MM.1S (cell line): ENCODE measurements around the gene FBH1.
A peak's percentile ranks its signal among the peaks of the same experiment; 100 is the strongest.

ENCODE experiments used
- DNase-seq: peaks from one replicate; pipeline ENCODE4 v3.0.0-alpha.2; 2015
- H2AFZ ChIP-seq: fragments of 300-600 bp; sonication (generic); 2 replicates; pipeline ENCODE4 v1.6.0; 2016; ENCODE audit warnings: antibody characterized with exemption, low read length
- H3F3A ChIP-seq: fragments of 300-600 bp; sonication (generic); 2 replicates; pipeline ENCODE4 v1.6.1; 2016; ENCODE audit warnings: mild to moderate bottlenecking, antibody characterized with exemption, low read length, moderate library complexity, mixed read lengths; ENCODE audit not compliant: insufficient read depth
- H3K27ac ChIP-seq: fragments of 300-600 bp; sonication (generic); 2 replicates; pipeline ENCODE4 v1.5.1; 2016; ENCODE audit warnings: mild to moderate bottlenecking, low read length
- H3K27me3 ChIP-seq: fragments of 300-600 bp; sonication (generic); replicated peaks from 2 replicates; pipeline ENCODE4 v1.6.0; 2016; ENCODE audit warnings: low read length; ENCODE audit not compliant: insufficient read depth
- H3K36me3 ChIP-seq: fragments of 300-600 bp; sonication (generic); replicated peaks from 2 replicates; pipeline ENCODE4 v1.6.1; 2016; ENCODE audit warnings: mild to moderate bottlenecking, low read length, mixed read lengths; ENCODE audit not compliant: insufficient read depth
- H3K4me1 ChIP-seq: fragments of 300-600 bp; sonication (generic); 2 replicates; pipeline ENCODE4 v1.6.1; 2016; ENCODE audit warnings: low read length, mixed read lengths
- H3K4me2 ChIP-seq: fragments of 300-600 bp; sonication (generic); 2 replicates; pipeline ENCODE4 v1.6.0; 2016; ENCODE audit warnings: low read depth, low read length
- H3K4me3 ChIP-seq: fragments of 300-600 bp; sonication (generic); 2 replicates; pipeline ENCODE4 v1.5.1; 2016; ENCODE audit warnings: low read length, mixed read lengths
- H3K79me2 ChIP-seq: fragments of 300-600 bp; sonication (generic); 2 replicates; pipeline ENCODE4 v1.6.1; 2016; ENCODE audit warnings: mixed run types, low read length, mixed read lengths
- H3K9ac ChIP-seq: fragments of 300-600 bp; sonication (generic); 2 replicates; pipeline ENCODE4 v1.6.1; 2016; ENCODE audit warnings: low read length, mixed read lengths
- H3K9me2 ChIP-seq: fragments of 300-600 bp; sonication (generic); replicated peaks from 2 replicates; pipeline ENCODE4 v1.6.1; 2016; ENCODE audit warnings: mild to moderate bottlenecking, low read length, mixed read lengths; ENCODE audit not compliant: insufficient read depth
- H3K9me3 ChIP-seq: fragments of 300-600 bp; sonication (generic); replicated peaks from 2 replicates; pipeline ENCODE4 v1.6.1; 2016; ENCODE audit warnings: mild to moderate bottlenecking, low read length, mixed read lengths; ENCODE audit not compliant: insufficient read depth
- H4K20me1 ChIP-seq: fragments of 300-600 bp; sonication (generic); 2 replicates; pipeline ENCODE4 v1.6.1; 2016; ENCODE audit warnings: mild to moderate bottlenecking, low read length, moderate library complexity, mixed read lengths; ENCODE audit not compliant: insufficient read depth
- CTCF ChIP-seq: fragments of 300-600 bp; sonication (generic); IDR thresholded peaks from 2 replicates; pipeline ENCODE4 v1.5.1; 2016; ENCODE audit warnings: antibody characterized with exemption, low read length, mixed read lengths
- EZH2 ChIP-seq: fragments of 300-600 bp; sonication (generic); optimal IDR thresholded peaks from 2 replicates; pipeline ENCODE3; 2017; ENCODE audit warnings: low read depth, mild to moderate bottlenecking, antibody characterized with exemption, low read length, mixed read lengths
- EZH2phosphoT487 ChIP-seq: fragments of 300-600 bp; sonication (generic); IDR thresholded peaks from 2 replicates; pipeline ENCODE4 v1.6.1; 2018; ENCODE audit warnings: antibody characterized with exemption, low read length

The FBH1 gene

GRCh38 chr10:5968681-5969453 is 78.8 kb downstream of the FBH1 start:
- H3K36me3 ChIP-seq = no peaks in the 10 kb centered on the region
- H3K9me2 ChIP-seq = no peaks in the 10 kb centered on the region
- H3K27ac ChIP-seq = no peak overlapping the region
- no peak overlapping the region for H3K4me3 ChIP-seq
- no peaks in the 10 kb centered on the region for H3K9me3 ChIP-seq
- no peak for DNase-seq
- H2AFZ ChIP-seq = no peak overlapping the region
- TF ChIP-seq EZH2 = no peak
- TF ChIP-seq EZH2phosphoT487 = no peak
- TF ChIP-seq CTCF = no peak
- no peaks in the 10 kb centered on the region for H4K20me1 ChIP-seq
- no peaks in the 10 kb centered on the region for H3K27me3 ChIP-seq
- no peak overlapping the region for H3K9ac ChIP-seq
- H3K4me2 ChIP-seq = no peak overlapping the region
- no peaks in the 10 kb centered on the region for H3F3A ChIP-seq
- peaks cover 14% of the 10 kb centered on the region for H3K4me1 ChIP-seq
- peaks cover 56% of the 10 kb centered on the region for H3K79me2 ChIP-seq

GRCh38 chr10:5970066-5970465 is 80.0 kb downstream of the FBH1 start:
- Histone ChIP-seq H3F3A (peaks cover 2% of the 10 kb centered on the region; the same call in 1 of the 2 replicates), H3K27me3 (no peaks in the 10 kb centered on the region), H3K9me3 (no peaks in the 10 kb centered on the region), H3K4me3 (no peak overlapping the region), H3K9me2 (no peaks in the 10 kb centered on the region), H3K4me2 (no peak overlapping the region), H3K36me3 (no peaks in the 10 kb centered on the region), H3K79me2 (peaks cover 67% of the 10 kb centered on the region), H3K27ac (no peak overlapping the region), H3K4me1 (peaks cover 16% of the 10 kb centered on the region), H4K20me1 (no peaks in the 10 kb centered on the region), H2AFZ (no peak overlapping the region), H3K9ac (no peak overlapping the region)
- no peak for DNase-seq
- TF ChIP-seq CTCF (no peak), EZH2 (no peak), EZH2phosphoT487 (no peak)

GRCh38 chr10:5970527-5970926 is 80.5 kb downstream of the FBH1 start:
- H3K9ac ChIP-seq = no peak overlapping the region
- no peak overlapping the region for H3K27ac ChIP-seq
- H3K27me3 ChIP-seq = no peaks in the 10 kb centered on the region
- peaks cover 72% of the 10 kb centered on the region for H3K79me2 ChIP-seq
- H3K4me2 ChIP-seq = peak overlapping the region; percentile 72; the same call in 1 of the 2 replicates
- H4K20me1 ChIP-seq = no peaks in the 10 kb centered on the region
- H2AFZ ChIP-seq = no peak overlapping the region
- H3K4me1 ChIP-seq = peaks cover 20% of the 10 kb centered on the region
- H3F3A ChIP-seq = peaks cover 7% of the 10 kb centered on the region
- no peak for DNase-seq
- no peak for TF ChIP-seq EZH2phosphoT487
- TF ChIP-seq EZH2 = no peak
- TF ChIP-seq CTCF = no peak
- H3K36me3 ChIP-seq = no peaks in the 10 kb centered on the region
- H3K4me3 ChIP-seq = no peak overlapping the region
- H3K9me2 ChIP-seq = no peaks in the 10 kb centered on the region
- no peaks in the 10 kb centered on the region for H3K9me3 ChIP-seq
